ENCODE measurements around the gene FPGS. TPM values are rescaled to one million over a fixed set of nuclear protein-coding genes. Genes with fewer than 3 reads are reported as not detected.

FPGS gene
- total RNA-seq, 4 donors from 2014 or later, result 46.1 to 105 (median 71.5) TPM

DNA sequence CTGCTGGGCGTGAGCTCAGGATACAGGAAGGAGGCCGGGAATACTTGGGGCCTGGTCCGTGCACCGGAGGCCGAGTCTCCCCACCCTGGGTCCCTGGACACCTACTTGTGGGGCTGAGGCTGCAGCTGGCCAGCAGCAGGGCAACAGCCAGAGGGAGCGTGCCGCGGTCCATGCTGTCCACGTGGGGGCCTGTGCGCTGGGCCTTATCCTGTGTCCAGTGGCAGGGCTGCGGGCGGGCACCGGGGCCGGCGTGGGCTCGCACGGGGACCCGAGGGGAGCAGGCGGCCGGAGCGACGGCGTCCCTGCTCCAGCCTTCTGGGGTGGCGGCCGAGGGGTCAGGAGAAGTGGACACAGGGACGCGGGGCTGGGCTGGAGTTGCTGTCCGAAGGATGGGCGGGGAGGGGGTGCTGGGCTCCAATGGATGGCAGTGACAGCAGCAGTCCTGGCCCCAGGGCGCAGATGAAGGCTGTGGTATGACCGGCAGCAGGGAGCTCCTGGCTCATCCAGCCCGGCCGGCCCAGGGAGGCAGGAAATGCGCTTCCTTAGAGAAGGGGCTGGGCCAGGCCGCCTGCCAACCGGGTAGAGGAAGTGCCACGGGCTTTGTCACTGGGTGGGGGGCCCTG is 51.6 kb downstream of the FPGS start, which contains the start of gene ENG:
ENG (minus strand) TSS at position 475 of the 623 bp plus-strand sequence; CDS start at position 172, 303 bp downstream.
- Histone ChIP-seq H3K9me3 (peaks cover 0 to 4% (median 2%) of the 10 kb centered on the region in 4 donors), H3K36me3 (peaks cover 0 to 4% (median 0%) of the 10 kb centered on the region in 3 donors), H3K4me3 (peak within 1 kb of the TSS; percentile 38 to 70 (median 51)), H3K27ac (peak within 1 kb of the TSS; percentile 72 to 90 (median 86)), H3K4me1 (peaks cover 0 to 35% (median 6%) of the 10 kb centered on the region in 4 donors), H3K27me3 (no peaks in the 10 kb centered on the region)
- TF ChIP-seq, protein P1, sequence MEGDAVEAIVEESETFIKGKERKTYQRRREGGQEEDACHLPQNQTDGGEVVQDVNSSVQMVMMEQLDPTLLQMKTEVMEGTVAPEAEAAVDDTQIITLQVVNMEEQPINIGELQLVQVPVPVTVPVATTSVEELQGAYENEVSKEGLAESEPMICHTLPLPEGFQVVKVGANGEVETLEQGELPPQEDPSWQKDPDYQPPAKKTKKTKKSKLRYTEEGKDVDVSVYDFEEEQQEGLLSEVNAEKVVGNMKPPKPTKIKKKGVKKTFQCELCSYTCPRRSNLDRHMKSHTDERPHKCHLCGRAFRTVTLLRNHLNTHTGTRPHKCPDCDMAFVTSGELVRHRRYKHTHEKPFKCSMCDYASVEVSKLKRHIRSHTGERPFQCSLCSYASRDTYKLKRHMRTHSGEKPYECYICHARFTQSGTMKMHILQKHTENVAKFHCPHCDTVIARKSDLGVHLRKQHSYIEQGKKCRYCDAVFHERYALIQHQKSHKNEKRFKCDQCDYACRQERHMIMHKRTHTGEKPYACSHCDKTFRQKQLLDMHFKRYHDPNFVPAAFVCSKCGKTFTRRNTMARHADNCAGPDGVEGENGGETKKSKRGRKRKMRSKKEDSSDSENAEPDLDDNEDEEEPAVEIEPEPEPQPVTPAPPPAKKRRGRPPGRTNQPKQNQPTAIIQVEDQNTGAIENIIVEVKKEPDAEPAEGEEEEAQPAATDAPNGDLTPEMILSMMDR (IDR thresholded peaks at IDR 0.05), result no peak
- TF ChIP-seq POLR2A (IDR thresholded peaks at IDR 0.05), result peak in 1 of 2 donors; percentile 26
- DNase-seq, result peak in 2 of 3 donors; percentile 51 to 78

DNA sequence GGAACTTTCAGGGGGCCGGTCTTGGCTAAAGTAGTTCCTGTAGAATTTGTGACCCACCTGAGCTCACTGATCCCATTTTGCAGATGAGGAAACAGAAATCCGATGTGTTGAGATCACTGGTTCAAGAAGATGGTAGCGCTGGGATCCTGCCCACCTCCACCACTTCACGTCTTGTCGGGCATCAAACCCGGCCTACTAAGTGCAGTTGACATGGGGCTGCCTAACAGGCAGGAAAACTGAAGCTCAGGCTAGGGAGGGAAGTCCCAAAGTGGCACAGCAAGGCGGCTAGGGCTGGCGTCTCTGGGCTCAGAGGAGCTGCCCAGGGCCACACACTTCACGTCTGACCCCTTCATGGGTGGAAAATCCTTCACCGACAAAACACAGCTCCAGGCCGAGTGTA is 52.3 kb downstream of the FPGS start:
- Histone ChIP-seq H3K4me1 (peaks cover 0 to 35% (median 6%) of the 10 kb centered on the region in 4 donors), H3K36me3 (peaks cover 0 to 4% (median 0%) of the 10 kb centered on the region in 3 donors), H3K4me3 (peak overlapping the region in 3 of 4 donors; percentile 44 to 70 (median 58)), H3K9me3 (no peaks in the 10 kb centered on the region), H3K27ac (peak overlapping the region; percentile 72 to 90 (median 86)), H3K27me3 (no peaks in the 10 kb centered on the region)
- no peak for TF ChIP-seq POLR2A (IDR thresholded peaks at IDR 0.05)
- TF ChIP-seq, protein P1 (IDR thresholded peaks at IDR 0.05), result no peak
- DNase-seq, result no peak

DNA sequence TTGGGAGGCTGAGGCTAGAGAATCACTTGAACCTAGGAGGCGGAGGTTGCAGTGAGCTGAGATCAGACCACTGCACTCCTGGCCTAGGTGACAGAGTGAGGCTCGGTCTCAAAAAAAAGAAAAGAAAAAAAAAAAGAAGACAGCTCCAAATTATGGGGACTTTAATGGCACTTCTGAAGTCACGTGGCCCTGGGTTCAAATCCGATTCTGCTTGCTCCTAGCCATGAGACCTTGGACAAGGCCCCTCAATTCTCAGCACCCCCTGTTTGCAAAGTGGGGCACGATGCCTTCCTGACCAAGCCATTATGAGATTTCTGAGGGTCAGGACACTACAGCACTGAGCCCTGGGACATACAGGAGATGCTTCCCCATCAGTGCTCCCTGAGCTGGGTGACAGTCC is 52.8 kb downstream of the FPGS start:
- Histone ChIP-seq H3K4me3 (no peak overlapping the region), H3K36me3 (no peaks in the 10 kb centered on the region), H3K27ac (peak overlapping the region in 3 of 4 donors; percentile 21 to 90 (median 81)), H3K4me1 (peaks cover 0 to 35% (median 6%) of the 10 kb centered on the region in 4 donors), H3K27me3 (no peaks in the 10 kb centered on the region), H3K9me3 (no peaks in the 10 kb centered on the region)
- no peak for TF ChIP-seq POLR2A (IDR thresholded peaks at IDR 0.05)
- DNase-seq, result no peak

DNA sequence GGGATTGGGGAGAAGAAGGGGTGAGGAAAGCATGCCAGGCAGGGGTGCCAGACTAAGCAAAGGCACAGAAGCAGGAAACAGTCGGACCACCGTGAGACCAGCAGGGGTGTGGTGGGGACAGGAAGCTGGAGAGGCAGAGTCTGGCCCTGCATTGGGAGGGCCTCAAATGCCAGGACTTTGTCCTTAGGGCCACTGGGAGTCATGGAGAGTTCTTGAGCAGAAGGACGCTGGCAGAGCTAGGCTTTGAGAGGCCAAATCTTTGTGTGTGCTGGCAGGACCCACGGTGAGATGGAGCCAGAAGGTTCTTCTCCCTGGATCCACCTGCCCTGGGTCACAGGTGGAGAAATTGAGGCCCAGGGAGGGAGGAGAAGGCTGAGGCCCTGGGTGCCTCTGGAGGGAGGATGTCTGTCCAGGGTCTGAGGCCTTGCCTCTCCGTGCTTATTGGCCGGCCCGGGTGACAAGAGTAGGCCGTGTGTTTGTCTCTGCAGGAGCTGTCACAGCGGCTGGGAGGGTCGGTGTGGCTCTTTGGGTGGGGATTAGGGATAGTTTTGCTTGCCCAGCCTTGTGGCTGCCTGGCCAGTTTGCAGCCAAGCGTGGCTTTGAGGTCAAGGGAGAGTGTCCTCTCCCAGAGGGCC is 53.5 kb downstream of the FPGS start:
- Histone ChIP-seq H3K4me1 (peaks cover 0 to 36% (median 11%) of the 10 kb centered on the region in 4 donors), H3K36me3 (no peaks in the 10 kb centered on the region), H3K4me3 (no peak overlapping the region), H3K27me3 (no peaks in the 10 kb centered on the region), H3K27ac (peak overlapping the region in 2 of 4 donors; percentile 21 to 90), H3K9me3 (no peaks in the 10 kb centered on the region)
- no peak for TF ChIP-seq POLR2A (IDR thresholded peaks at IDR 0.05)
- TF ChIP-seq, protein P1 (IDR thresholded peaks at IDR 0.05), result no peak
- no peak for DNase-seq

DNA sequence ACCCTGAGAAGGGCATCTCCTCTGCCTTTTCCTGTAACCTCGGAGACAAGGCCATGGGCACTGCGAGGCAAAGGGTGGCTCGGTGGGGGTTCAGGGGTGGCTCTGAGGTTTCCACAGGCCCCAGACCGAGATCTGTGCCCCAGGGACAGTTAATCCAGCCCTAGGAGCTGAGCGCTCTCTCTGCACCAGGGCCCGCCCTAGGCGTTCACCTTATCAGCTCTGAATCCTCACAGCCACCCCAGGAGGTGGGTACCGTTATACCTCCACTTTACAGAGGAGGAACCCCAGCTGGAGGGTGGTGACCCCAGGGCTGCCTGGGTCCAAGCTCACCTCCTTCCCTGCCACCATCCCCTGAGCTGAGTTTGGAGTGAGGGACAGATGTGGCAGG is 54.0 kb downstream of the FPGS start:
- Histone ChIP-seq H3K27me3 (no peaks in the 10 kb centered on the region), H3K36me3 (no peaks in the 10 kb centered on the region), H3K9me3 (no peaks in the 10 kb centered on the region), H3K4me3 (no peak overlapping the region), H3K27ac (peak overlapping the region in 1 of 4 donors; percentile 21), H3K4me1 (peaks cover 0 to 38% (median 16%) of the 10 kb centered on the region in 4 donors)
- DNase-seq, result no peak
- TF ChIP-seq, protein P1 (IDR thresholded peaks at IDR 0.05), result no peak
- TF ChIP-seq POLR2A (IDR thresholded peaks at IDR 0.05), result no peak

DNA sequence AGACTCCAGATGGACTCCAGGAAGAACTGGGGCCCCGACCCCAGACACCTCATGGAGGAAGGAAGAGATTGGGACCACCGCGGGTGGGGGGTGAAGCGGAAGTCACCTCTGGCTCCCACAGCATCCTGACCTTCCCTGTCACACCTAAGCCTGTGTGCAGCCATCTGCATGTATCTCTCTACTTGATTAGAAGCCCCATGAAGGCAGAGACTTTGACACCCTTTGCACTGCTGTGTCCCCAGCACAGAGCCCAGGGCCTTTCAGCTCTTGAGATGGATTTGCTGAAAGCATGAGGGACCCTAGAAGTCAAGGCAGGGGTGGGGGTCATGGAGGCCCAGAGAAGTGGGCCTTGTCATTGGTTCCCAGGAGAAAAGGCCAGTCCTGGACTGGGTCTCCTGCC is 54.6 kb downstream of the FPGS start:
- no peak overlapping the region for H3K4me3 ChIP-seq
- no peak for DNase-seq

More for the DNA sequence above, 54.6 kb downstream of the FPGS start:
- TF ChIP-seq, protein P1 (IDR thresholded peaks at IDR 0.05), result no peak
- no peak for TF ChIP-seq POLR2A (IDR thresholded peaks at IDR 0.05)
- no peaks in the 10 kb centered on the region for H3K27me3 ChIP-seq
- H3K36me3 ChIP-seq, result no peaks in the 10 kb centered on the region
- H3K4me1 ChIP-seq, result peaks cover 0 to 38% (median 21%) of the 10 kb centered on the region in 4 donors
- H3K27ac ChIP-seq, result peak overlapping the region in 2 of 4 donors; percentile 30 to 60
- H3K9me3 ChIP-seq, result no peaks in the 10 kb centered on the region
